Measurements from ENCODE around the gene SLC39A11.

- TF ChIP-seq CTCF (IDR thresholded peaks at IDR 0.05; ENCODE audit: insufficient read depth, low read length) (no peak), REST (IDR thresholded peaks at IDR 0.05; ENCODE audit: insufficient replicate concordance, low read depth) (no peak), POLR2AphosphoS5 (IDR thresholded peaks at IDR 0.05; ENCODE audit: low read depth) (no peak)
These were observed 175.5 kb downstream of the SLC39A11 start for GRCh38 chr17:72916991-72917390.

Measured in HL-60 (cell line).